K562 (cell line): Measurements from ENCODE around the gene TNPO2. TPM values are rescaled to one million over a fixed set of nuclear protein-coding genes. Genes with fewer than 3 reads are reported as not detected.

Experiments
- ATF7 ChIP-seq: fragments of 450-650 bp; IDR thresholded peaks from 2 replicates; pipeline ENCODE4 v1.7.1; 2014; ENCODE audit warnings: mild to moderate bottlenecking, moderate library complexity
- E4F1 ChIP-seq: fragments of 250-450 bp; sonication (Bioruptor Pico); IDR thresholded peaks from 2 replicates; pipeline ENCODE4 v1.5.0; 2021; ENCODE audit warnings: mild to moderate bottlenecking, borderline replicate concordance
- FOXK2 ChIP-seq, 2 experiments: fragments of 450-650 bp; IDR thresholded peaks in 1 of 2; conservative IDR thresholded peaks in 1 of 2; 2 replicates each; pipeline ENCODE4 v1.6.1; 2016; ENCODE audit warnings: low read depth in 2 of 2, mild to moderate bottlenecking in 1 of 2
- KAT7 ChIP-seq: sonication (generic); formaldehyde crosslinking; IDR thresholded peaks from 2 replicates; pipeline ENCODE4 v1.8.0; 2022; ENCODE audit warnings: missing genetic modification reagents, mild to moderate bottlenecking, borderline replicate concordance
- KLF1 ChIP-seq: fragments of 450-650 bp; IDR thresholded peaks from 2 replicates; pipeline ENCODE4 v1.6.1; 2016; ENCODE audit warnings: missing genetic modification characterization, missing compliant biosample characterization
- NFIC ChIP-seq: fragments of 450-650 bp; IDR thresholded peaks from 2 replicates; pipeline ENCODE4 v1.6.1; 2017; ENCODE audit warnings: mild to moderate bottlenecking, inconsistent platforms
- RAD51 ChIP-seq: fragments of 450-650 bp; IDR thresholded peaks from 2 replicates; pipeline ENCODE4 v1.7.1; 2016; ENCODE audit warnings: low read depth, mild to moderate bottlenecking, borderline replicate concordance
- RB1 ChIP-seq: fragments of 450-650 bp; IDR thresholded peaks from 2 replicates; pipeline ENCODE4 v1.6.1; 2017; ENCODE audit warnings: low read depth, mild to moderate bottlenecking
- TEAD4 ChIP-seq, 2 experiments: sonication (generic) in 1 of 2; formaldehyde crosslinking in 1 of 2; IDR thresholded peaks; 2 replicates each; pipeline versions ENCODE4 v1.6.1 to v1.8.0; 2012 to 2022; ENCODE audit warnings: borderline replicate concordance in 1 of 2, inconsistent platforms in 1 of 2, low read length in 1 of 2, mild to moderate bottlenecking in 1 of 2, missing genetic modification reagents in 1 of 2
- XRCC5 ChIP-seq: fragments of 200-400 bp; formaldehyde crosslinking; IDR thresholded peaks from 2 replicates; pipeline ENCODE4 v1.6.1; 2017; ENCODE audit warnings: low read depth, mild to moderate bottlenecking, low read length
- ZC3H11A ChIP-seq: IDR thresholded peaks from 2 replicates; pipeline ENCODE4 v1.6.1; 2012; ENCODE audit warnings: low read depth, low read length, improper control_type of control experiment
- ZNF134 ChIP-seq: fragments of 250-450 bp; sonication (Bioruptor Pico); conservative IDR thresholded peaks from 2 replicates; pipeline ENCODE4 v1.4.0; 2020
- polyA plus RNA-seq, 8 experiments: library from polyadenylated mRNA; depleted of rRNA in 4 of 8; stranded (reverse) in 5 of 8; unstranded in 3 of 8; fragments of >200 nt; fragmentation: Nextera tagmentation in 2 of 8; fragmentation: Illumina TruSeq in 1 of 8; extraction: Ambion mirVana in 2 of 8; extraction: Trizol in 1 of 8; gene quantifications; 2 replicates each; pipeline versions ENCODE4 v1.2.1 to v1.2.3, GENCODE V29; 2011 to 2014; ENCODE audit warnings: inconsistent platforms in 1 of 8, missing spikeins in 1 of 8
- total RNA-seq, 7 experiments: library from RNA; depleted of rRNA in 6 of 7; stranded (reverse); fragments of >200 nt in 6 of 7; fragmentation: Illumina TruSeq in 2 of 7; extraction: Trizol in 2 of 7; gene quantifications; 2 replicates each; pipeline versions ENCODE4 v1.2.1 to v1.2.3, GENCODE V29; 2011 to 2021; ENCODE audit warnings: low replicate concordance in 1 of 7
- TF ChIP-seq, protein P1 (sequence below): fragments of 450-650 bp; formaldehyde crosslinking; IDR thresholded peaks from 2 replicates; pipeline ENCODE4 v1.4.0; 2020; ENCODE audit warnings: mild to moderate bottlenecking, mixed read lengths
- TF ChIP-seq, protein P2 (sequence below): fragments of 250-450 bp; sonication (Bioruptor Pico); IDR thresholded peaks from 2 replicates; pipeline ENCODE4 v1.4.0; 2020; ENCODE audit warnings: mild to moderate bottlenecking
- TF ChIP-seq, protein P3 (sequence below), 2 experiments: fragments of 150-350 bp in 1 of 2; IDR thresholded peaks; 2 replicates each; pipeline ENCODE4 v1.6.1; 2012 to 2016; ENCODE audit warnings: low read depth in 2 of 2, low read length in 2 of 2, mild to moderate bottlenecking in 1 of 2, moderate library complexity in 1 of 2
- TF ChIP-seq, protein P4 (sequence below): sonication (generic); formaldehyde crosslinking; IDR thresholded peaks from 2 replicates; pipeline ENCODE4 v1.8.0; 2022; ENCODE audit warnings: missing genetic modification reagents, mild to moderate bottlenecking, moderate library complexity, borderline replicate concordance

The TNPO2 gene
- total and polyA plus RNA-seq, 9 of the 15 experiments (the other 6 are each of a cell fraction or from before 2014, with no cell fraction given): 6.0 to 126 (median 53.8) TPM

- no peak for TF ChIP-seq XRCC5
- TF ChIP-seq ZC3H11A: no peak
- peak; percentile 99 for TF ChIP-seq ATF7
- TF ChIP-seq, protein P1, sequence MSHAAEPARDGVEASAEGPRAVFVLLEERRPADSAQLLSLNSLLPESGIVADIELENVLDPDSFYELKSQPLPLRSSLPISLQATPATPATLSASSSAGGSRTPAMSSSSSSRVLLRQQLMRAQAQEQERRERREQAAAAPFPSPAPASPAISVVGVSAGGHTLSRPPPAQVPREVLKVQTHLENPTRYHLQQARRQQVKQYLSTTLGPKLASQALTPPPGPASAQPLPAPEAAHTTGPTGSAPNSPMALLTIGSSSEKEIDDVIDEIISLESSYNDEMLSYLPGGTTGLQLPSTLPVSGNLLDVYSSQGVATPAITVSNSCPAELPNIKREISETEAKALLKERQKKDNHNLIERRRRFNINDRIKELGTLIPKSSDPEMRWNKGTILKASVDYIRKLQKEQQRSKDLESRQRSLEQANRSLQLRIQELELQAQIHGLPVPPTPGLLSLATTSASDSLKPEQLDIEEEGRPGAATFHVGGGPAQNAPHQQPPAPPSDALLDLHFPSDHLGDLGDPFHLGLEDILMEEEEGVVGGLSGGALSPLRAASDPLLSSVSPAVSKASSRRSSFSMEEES (CRISPR knock-in tag): peak; percentile 97
- TF ChIP-seq NFIC: peak; percentile 44; the same call in 1 of the 2 replicates
- TF ChIP-seq, protein P2, sequence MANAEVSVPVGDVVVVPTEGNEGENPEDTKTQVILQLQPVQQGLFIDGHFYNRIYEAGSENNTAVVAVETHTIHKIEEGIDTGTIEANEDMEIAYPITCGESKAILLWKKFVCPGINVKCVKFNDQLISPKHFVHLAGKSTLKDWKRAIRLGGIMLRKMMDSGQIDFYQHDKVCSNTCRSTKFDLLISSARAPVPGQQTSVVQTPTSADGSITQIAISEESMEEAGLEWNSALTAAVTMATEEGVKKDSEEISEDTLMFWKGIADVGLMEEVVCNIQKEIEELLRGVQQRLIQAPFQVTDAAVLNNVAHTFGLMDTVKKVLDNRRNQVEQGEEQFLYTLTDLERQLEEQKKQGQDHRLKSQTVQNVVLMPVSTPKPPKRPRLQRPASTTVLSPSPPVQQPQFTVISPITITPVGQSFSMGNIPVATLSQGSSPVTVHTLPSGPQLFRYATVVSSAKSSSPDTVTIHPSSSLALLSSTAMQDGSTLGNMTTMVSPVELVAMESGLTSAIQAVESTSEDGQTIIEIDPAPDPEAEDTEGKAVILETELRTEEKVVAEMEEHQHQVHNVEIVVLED (CRISPR knock-in tag): no peak
- TF ChIP-seq ZNF134 (CRISPR knock-in tag): no peak
- TF ChIP-seq RAD51: peak; percentile 97
- TF ChIP-seq FOXK2 (conservative IDR thresholded peaks at IDR 0.05 in 1 of 2, IDR thresholded peaks at IDR 0.05 in 1 of 2; ENCODE audit: low read depth in 2 of 2): peak; percentile 44 to 99; a peak in 3 of 4 replicates
- TF ChIP-seq TEAD4 (IDR thresholded peaks at IDR 0.05; ENCODE audit: low read length): 0 out of 2 replicates have a peak, but pooled peaks have one; percentile 43
- TF ChIP-seq TEAD4 (CRISPR knock-in tag; IDR thresholded peaks at IDR 0.05; ENCODE audit: borderline replicate concordance): no peak
- no peak for TF ChIP-seq RB1
- TF ChIP-seq KLF1 (tag): no peak
- TF ChIP-seq, protein P3, sequence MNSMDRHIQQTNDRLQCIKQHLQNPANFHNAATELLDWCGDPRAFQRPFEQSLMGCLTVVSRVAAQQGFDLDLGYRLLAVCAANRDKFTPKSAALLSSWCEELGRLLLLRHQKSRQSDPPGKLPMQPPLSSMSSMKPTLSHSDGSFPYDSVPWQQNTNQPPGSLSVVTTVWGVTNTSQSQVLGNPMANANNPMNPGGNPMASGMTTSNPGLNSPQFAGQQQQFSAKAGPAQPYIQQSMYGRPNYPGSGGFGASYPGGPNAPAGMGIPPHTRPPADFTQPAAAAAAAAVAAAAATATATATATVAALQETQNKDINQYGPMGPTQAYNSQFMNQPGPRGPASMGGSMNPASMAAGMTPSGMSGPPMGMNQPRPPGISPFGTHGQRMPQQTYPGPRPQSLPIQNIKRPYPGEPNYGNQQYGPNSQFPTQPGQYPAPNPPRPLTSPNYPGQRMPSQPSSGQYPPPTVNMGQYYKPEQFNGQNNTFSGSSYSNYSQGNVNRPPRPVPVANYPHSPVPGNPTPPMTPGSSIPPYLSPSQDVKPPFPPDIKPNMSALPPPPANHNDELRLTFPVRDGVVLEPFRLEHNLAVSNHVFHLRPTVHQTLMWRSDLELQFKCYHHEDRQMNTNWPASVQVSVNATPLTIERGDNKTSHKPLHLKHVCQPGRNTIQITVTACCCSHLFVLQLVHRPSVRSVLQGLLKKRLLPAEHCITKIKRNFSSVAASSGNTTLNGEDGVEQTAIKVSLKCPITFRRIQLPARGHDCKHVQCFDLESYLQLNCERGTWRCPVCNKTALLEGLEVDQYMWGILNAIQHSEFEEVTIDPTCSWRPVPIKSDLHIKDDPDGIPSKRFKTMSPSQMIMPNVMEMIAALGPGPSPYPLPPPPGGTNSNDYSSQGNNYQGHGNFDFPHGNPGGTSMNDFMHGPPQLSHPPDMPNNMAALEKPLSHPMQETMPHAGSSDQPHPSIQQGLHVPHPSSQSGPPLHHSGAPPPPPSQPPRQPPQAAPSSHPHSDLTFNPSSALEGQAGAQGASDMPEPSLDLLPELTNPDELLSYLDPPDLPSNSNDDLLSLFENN (IDR thresholded peaks at IDR 0.05; ENCODE audit: low read depth in 2 of 2, low read length in 2 of 2): no peak
- no peak for TF ChIP-seq E4F1 (CRISPR knock-in tag)
- TF ChIP-seq KAT7 (CRISPR knock-in tag): no peak
- TF ChIP-seq, protein P4, sequence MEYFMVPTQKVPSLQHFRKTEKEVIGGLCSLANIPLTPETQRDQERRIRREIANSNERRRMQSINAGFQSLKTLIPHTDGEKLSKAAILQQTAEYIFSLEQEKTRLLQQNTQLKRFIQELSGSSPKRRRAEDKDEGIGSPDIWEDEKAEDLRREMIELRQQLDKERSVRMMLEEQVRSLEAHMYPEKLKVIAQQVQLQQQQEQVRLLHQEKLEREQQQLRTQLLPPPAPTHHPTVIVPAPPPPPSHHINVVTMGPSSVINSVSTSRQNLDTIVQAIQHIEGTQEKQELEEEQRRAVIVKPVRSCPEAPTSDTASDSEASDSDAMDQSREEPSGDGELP (CRISPR knock-in tag): no peak; the same call in 1 of the 2 replicates
Measured at GRCh38 chr19:12736995-12737834, 13.5 kb upstream of the TNPO2 start, which contains the start of gene GET3 (continued).
